ENCODE measurements around the gene SPATA32. TPM values are rescaled to one million over a fixed set of nuclear protein-coding genes. Genes with fewer than 3 reads are reported as not detected.

SPATA32 gene
- total and polyA plus RNA-seq, 2 experiments from 2014 or later: not detected

- no peak for TF ChIP-seq ZNF462 (CRISPR knock-in tag; IDR thresholded peaks at IDR 0.05)
- no peak for TF ChIP-seq POLR2AphosphoS5 (IDR thresholded peaks at IDR 0.05; ENCODE audit: low read depth)
- TF ChIP-seq EZH2 (IDR thresholded peaks at IDR 0.05; ENCODE audit: low read depth, unreplicated experiment): no peak
- TF ChIP-seq ZNF331 (CRISPR knock-in tag; IDR thresholded peaks at IDR 0.05; ENCODE audit: low read depth): no peak
- no peak for TF ChIP-seq STAT1 (IDR thresholded peaks at IDR 0.05; ENCODE audit: unreplicated experiment)
- no peak for TF ChIP-seq ETS1 (IDR thresholded peaks at IDR 0.05)
- TF ChIP-seq ZNF114 (CRISPR knock-in tag; IDR thresholded peaks at IDR 0.05): no peak
Measured at GRCh38 chr17:45230410-45230786, 31.5 kb downstream of the SPATA32 start (continued).

GRCh38 chr17:45229681-45230409, 32.0 kb downstream of the SPATA32 start:
- H3K36me3 ChIP-seq (ENCODE audit: insufficient read depth): no peaks in the 10 kb centered on the region
- no peak overlapping the region for H3K27ac ChIP-seq (ENCODE audit: low read depth)
- Mint-ChIP-seq H3K36me3 (ENCODE audit: low read depth) (no peaks in the 10 kb centered on the region), H3K4me1 (peaks cover 38% of the 10 kb centered on the region), H3K9me3 (no peaks in the 10 kb centered on the region; the same call in 2 of the 3 replicates), H3K4me3 (no peak overlapping the region), H3K27ac (no peak overlapping the region), H3K27me3 (ENCODE audit: insufficient read depth, low read depth, poor library complexity) (peaks cover 16% of the 10 kb centered on the region)
- H3K4me2 ChIP-seq: no peak overlapping the region
- H3K79me2 ChIP-seq (replicated peaks; ENCODE audit: insufficient read depth): no peaks in the 10 kb centered on the region
- DNase-seq (ENCODE audit: low spot score) (no peak), ATAC-seq (no peak)
- peaks cover under 1% of the 10 kb centered on the region; the same call in 1 of the 2 replicates for H3K27me3 ChIP-seq (ENCODE audit: insufficient read depth)
- H4K20me1 ChIP-seq (replicated peaks; ENCODE audit: insufficient read depth): no peaks in the 10 kb centered on the region
- no peaks in the 10 kb centered on the region for H3K9me2 ChIP-seq (ENCODE audit: insufficient read depth)
- H3K4me3 ChIP-seq: no peak overlapping the region
- no peak for TF ChIP-seq POLR2AphosphoS5 (IDR thresholded peaks at IDR 0.05; ENCODE audit: low read depth)
- TF ChIP-seq CREB1 (CRISPR knock-in tag; IDR thresholded peaks at IDR 0.05; ENCODE audit: low read depth): no peak
- peaks cover 27% of the 10 kb centered on the region for H3K4me1 ChIP-seq (ENCODE audit: insufficient read depth)
- H2AFZ ChIP-seq: no peak overlapping the region
- H3F3A ChIP-seq (replicated peaks; ENCODE audit: low read depth): 0 out of 2 replicates have a peak, but pooled peaks cover 2% of the 10 kb centered on the region
